Activated CD4-positive, alpha-beta T cell treated with anti-CD3 and anti-CD28 coated beads, Interleukin-2, amount 10 ng/mL, durations not matched to agents 24 days and 14 days (primary cell): Measurements from ENCODE around the gene PPM1H. TPM values are rescaled to one million over a fixed set of nuclear protein-coding genes. Genes with fewer than 3 reads are reported as not detected.

Experiments used
- DNase-seq: peaks from one replicate; pipeline ENCODE4 v3.0.0; 2022
- H3K27ac Mint-ChIP-seq: one replicate; pipeline ENCODE4 v1.8.0; 2022; ENCODE audit warnings: mild to moderate bottlenecking, mixed read lengths
- H3K27me3 Mint-ChIP-seq: one replicate; pipeline ENCODE4 v1.8.0; 2022; ENCODE audit warnings: mixed read lengths
- H3K36me3 Mint-ChIP-seq: one replicate; pipeline ENCODE4 v1.8.0; 2022; ENCODE audit warnings: low read depth, mild to moderate bottlenecking, mixed read lengths
- H3K4me1 Mint-ChIP-seq: one replicate; pipeline ENCODE4 v1.8.0; 2021; ENCODE audit warnings: mixed read lengths
- H3K4me3 Mint-ChIP-seq: one replicate; pipeline ENCODE4 v1.8.0; 2022; ENCODE audit warnings: mild to moderate bottlenecking, moderate library complexity, mixed read lengths
- H3K9me3 Mint-ChIP-seq: one replicate; pipeline ENCODE4 v1.8.0; 2021; ENCODE audit warnings: mixed read lengths
- intact Hi-C: fragments of 100-400 bp; cut with micrococcal nuclease; formaldehyde crosslinking; loops from one replicate; pipeline ENCODE4 v1.15.1; 2023
- total RNA-seq: library from RNA; stranded (reverse); gene quantifications from 2 replicates; pipeline ENCODE4 v1.2.3, GENCODE V29; 2022

Gene PPM1H
- total RNA-seq, 1 donor from 2014 or later, result not detected

GRCh38 chr12:62861586-62861985 is 73.4 kb downstream of the PPM1H start:
- no peaks in the 10 kb centered on the region for H3K36me3 Mint-ChIP-seq
- H3K4me1 Mint-ChIP-seq, result no peaks in the 10 kb centered on the region
- no peak overlapping the region for H3K4me3 Mint-ChIP-seq
- H3K27me3 Mint-ChIP-seq, result peaks cover 14% of the 10 kb centered on the region
- intact Hi-C loops, result no loop called here
- DNase-seq, result no peak
- H3K27ac Mint-ChIP-seq, result no peak overlapping the region
- H3K9me3 Mint-ChIP-seq, result no peaks in the 10 kb centered on the region

GRCh38 chr12:62860501-62861411 is 74.2 kb downstream of the PPM1H start:
- no peaks in the 10 kb centered on the region for H3K9me3 Mint-ChIP-seq
- H3K4me1 Mint-ChIP-seq, result no peaks in the 10 kb centered on the region
- no peak overlapping the region for H3K27ac Mint-ChIP-seq
- no peaks in the 10 kb centered on the region for H3K36me3 Mint-ChIP-seq
- intact Hi-C loops, result no loop called here
- H3K4me3 Mint-ChIP-seq, result no peak overlapping the region
- peaks cover 10% of the 10 kb centered on the region for H3K27me3 Mint-ChIP-seq
- no peak for DNase-seq

GRCh38 chr12:62860020-62860419 is 74.9 kb downstream of the PPM1H start:
- Mint-ChIP-seq H3K9me3 (no peaks in the 10 kb centered on the region), H3K4me3 (no peak overlapping the region), H3K27me3 (peaks cover 6% of the 10 kb centered on the region), H3K27ac (no peak overlapping the region), H3K36me3 (no peaks in the 10 kb centered on the region), H3K4me1 (no peaks in the 10 kb centered on the region)
- intact Hi-C loops, result no loop called here
- DNase-seq, result no peak

DNA sequence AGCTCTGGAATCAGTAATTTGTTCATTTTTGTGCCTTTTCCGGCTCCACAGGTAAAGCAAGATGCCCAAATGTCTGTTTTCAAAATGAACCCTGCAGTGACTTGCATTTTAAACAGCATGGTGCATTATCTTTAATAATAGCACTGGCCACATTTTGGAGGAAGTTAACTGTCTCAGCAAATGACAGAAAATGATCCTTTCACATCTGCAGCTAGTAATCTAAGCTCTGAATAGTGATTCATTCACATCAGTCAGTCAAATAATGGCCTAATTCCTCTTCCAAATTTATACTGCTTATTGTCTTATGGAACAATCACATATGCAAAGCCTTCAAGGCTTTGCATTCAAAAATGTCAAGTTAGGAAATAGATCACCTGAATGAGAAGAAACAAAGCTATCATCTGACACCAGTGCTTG is 75.6 kb downstream of the PPM1H start:
- intact Hi-C loops, result no loop called here

GRCh38 chr12:62856454-62856853 is 78.5 kb downstream of the PPM1H start:
- no peak overlapping the region for H3K4me3 Mint-ChIP-seq
- no peaks in the 10 kb centered on the region for H3K4me1 Mint-ChIP-seq
- intact Hi-C loops, result no loop called here

More for the DNA sequence above, 75.6 kb downstream of the PPM1H start:
- H3K9me3 Mint-ChIP-seq, result no peaks in the 10 kb centered on the region
- H3K27me3 Mint-ChIP-seq, result peaks cover 6% of the 10 kb centered on the region
- H3K36me3 Mint-ChIP-seq, result no peaks in the 10 kb centered on the region
- no peak overlapping the region for H3K4me3 Mint-ChIP-seq
- H3K4me1 Mint-ChIP-seq, result no peaks in the 10 kb centered on the region
- H3K27ac Mint-ChIP-seq, result no peak overlapping the region
- DNase-seq, result no peak

DNA sequence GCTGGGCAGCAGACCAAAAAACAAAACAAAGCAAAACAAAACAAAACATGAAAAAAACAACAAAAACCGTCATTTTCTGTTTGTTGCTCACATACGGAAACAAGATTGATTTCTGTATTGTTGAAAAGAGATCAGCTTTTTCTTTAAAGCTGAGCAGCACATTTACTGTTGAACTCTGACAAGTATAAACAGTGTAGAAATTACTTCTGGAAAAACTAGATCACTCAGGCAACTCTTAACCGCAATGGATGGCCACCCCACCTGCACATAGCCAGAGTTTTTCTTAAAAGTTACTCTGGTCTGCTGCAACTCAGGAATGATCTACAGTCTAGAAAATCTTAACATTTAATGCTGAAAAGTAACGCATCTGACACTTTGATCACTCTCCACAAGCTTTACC is 80.9 kb downstream of the PPM1H start:
- intact Hi-C loops, result no loop called here
- no peaks in the 10 kb centered on the region for H3K4me1 Mint-ChIP-seq
- no peaks in the 10 kb centered on the region for H3K9me3 Mint-ChIP-seq

More at GRCh38 chr12:62856454-62856853, 78.5 kb downstream of the PPM1H start:
- Mint-ChIP-seq H3K36me3 (no peaks in the 10 kb centered on the region), H3K27me3 (peaks cover 10% of the 10 kb centered on the region), H3K27ac (no peak overlapping the region), H3K9me3 (no peaks in the 10 kb centered on the region)
- DNase-seq, result no peak

DNA sequence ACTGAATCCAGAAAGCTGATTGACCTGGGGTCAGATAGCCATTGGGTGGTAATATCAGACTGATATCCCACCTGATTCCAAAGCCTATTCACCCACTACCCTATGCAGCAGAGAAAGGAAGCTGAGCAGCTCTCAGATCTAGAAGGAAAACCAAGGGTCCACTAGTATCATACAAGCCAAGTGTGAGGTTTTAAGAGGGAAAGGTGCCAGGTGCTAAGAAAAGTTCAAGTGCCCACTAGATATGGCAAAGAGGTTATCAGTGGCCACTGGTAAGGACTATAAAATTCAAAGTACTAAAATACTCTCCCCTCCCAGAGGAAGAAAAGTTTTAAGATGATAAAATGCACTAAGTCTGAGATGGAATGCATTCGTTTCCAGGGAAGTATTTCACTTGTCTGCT is 85.6 kb downstream of the PPM1H start:
- no peak overlapping the region for H3K27ac Mint-ChIP-seq
- no peak for DNase-seq
- H3K27me3 Mint-ChIP-seq, result peaks cover 8% of the 10 kb centered on the region
- intact Hi-C loops, result no loop called here
- no peaks in the 10 kb centered on the region for H3K9me3 Mint-ChIP-seq
- no peak overlapping the region for H3K4me3 Mint-ChIP-seq
- no peaks in the 10 kb centered on the region for H3K4me1 Mint-ChIP-seq
- H3K36me3 Mint-ChIP-seq, result no peaks in the 10 kb centered on the region

More for the DNA sequence above, 80.9 kb downstream of the PPM1H start:
- Mint-ChIP-seq H3K27me3 (peaks cover 11% of the 10 kb centered on the region), H3K27ac (no peak overlapping the region), H3K36me3 (no peaks in the 10 kb centered on the region), H3K4me3 (no peak overlapping the region)
- DNase-seq, result no peak

DNA sequence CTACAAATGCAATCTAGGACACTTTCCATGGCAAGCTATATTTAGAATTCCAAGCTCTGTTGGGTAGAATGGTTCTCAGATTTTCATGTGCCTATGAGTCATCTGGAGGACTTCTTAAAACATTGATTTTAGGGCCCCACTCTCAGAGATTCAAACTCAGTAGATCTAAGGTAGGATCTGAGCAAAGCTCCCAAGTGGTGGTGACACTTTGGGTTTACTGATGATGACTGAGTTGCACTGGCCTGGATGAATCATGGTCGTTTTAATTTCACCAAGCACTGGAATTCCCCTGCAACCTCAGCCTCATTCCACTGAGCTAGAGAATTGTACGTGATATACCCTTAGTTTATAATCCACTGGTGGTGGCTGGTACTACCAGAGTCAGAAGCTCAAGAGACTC is 86.5 kb downstream of the PPM1H start:
- H3K4me3 Mint-ChIP-seq, result no peak overlapping the region
- no peak for DNase-seq

DNA sequence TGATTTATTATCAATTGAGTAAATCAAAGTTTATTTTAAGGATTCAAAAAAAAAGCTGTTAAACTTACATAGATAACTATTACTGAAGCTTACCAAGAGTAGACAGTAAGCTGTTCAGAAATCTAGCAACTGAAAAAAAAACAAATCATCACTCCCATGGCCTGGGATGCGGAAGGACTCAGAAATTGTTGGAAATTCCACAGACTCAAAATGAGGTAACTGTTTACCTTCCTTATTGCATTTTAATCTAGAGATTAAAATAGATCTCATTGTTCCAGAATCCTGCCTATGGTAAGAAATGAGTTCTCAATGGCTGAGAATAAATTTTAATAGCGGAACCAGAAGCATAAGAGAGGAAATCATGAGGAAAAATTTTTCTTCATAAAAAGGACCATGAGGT is 87.2 kb downstream of the PPM1H start:
- DNase-seq, result no peak
- no peaks in the 10 kb centered on the region for H3K9me3 Mint-ChIP-seq
- no peak overlapping the region for H3K27ac Mint-ChIP-seq
- intact Hi-C loops, result no loop called here
- H3K4me1 Mint-ChIP-seq, result no peaks in the 10 kb centered on the region
- no peak overlapping the region for H3K4me3 Mint-ChIP-seq
- no peaks in the 10 kb centered on the region for H3K36me3 Mint-ChIP-seq
- peaks cover 4% of the 10 kb centered on the region for H3K27me3 Mint-ChIP-seq

More for the DNA sequence above, 86.5 kb downstream of the PPM1H start:
- H3K4me1 Mint-ChIP-seq, result no peaks in the 10 kb centered on the region
- peaks cover 4% of the 10 kb centered on the region for H3K27me3 Mint-ChIP-seq
- no peaks in the 10 kb centered on the region for H3K36me3 Mint-ChIP-seq
- intact Hi-C loops, result no loop called here
- no peak overlapping the region for H3K27ac Mint-ChIP-seq
- H3K9me3 Mint-ChIP-seq, result no peaks in the 10 kb centered on the region

- no peaks in the 10 kb centered on the region for H3K4me1 Mint-ChIP-seq
- H3K36me3 Mint-ChIP-seq, result no peaks in the 10 kb centered on the region
- no peak overlapping the region for H3K4me3 Mint-ChIP-seq
- DNase-seq, result no peak
- H3K9me3 Mint-ChIP-seq, result no peaks in the 10 kb centered on the region
- intact Hi-C loops, result no loop called here
- no peak overlapping the region for H3K27ac Mint-ChIP-seq
- peaks cover 4% of the 10 kb centered on the region for H3K27me3 Mint-ChIP-seq
Observed at GRCh38 chr12:62846491-62846890, 88.5 kb downstream of the PPM1H start.

DNA sequence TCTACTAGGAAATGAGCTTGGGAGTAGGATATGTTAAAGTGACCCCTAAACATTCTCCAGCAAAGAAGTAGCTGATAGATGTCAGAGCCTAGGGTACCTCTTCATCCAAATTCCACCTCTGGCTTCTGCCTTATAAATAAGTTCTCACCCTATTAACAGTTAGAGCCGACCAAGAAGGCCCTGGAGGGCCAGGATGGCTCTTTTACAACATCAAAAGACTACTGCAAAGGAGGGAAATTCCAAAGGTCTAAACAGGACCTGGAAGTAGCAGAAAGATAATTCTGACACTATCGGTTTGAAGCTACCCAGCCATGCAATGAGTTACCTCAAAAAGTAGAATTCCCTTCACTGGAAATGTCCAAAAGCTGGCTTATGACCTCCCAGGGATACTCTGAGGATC is 90.0 kb downstream of the PPM1H start:
- H3K4me3 Mint-ChIP-seq, result no peak overlapping the region
- H3K4me1 Mint-ChIP-seq, result no peaks in the 10 kb centered on the region
- peaks cover 5% of the 10 kb centered on the region for H3K27me3 Mint-ChIP-seq
- DNase-seq, result no peak
- H3K27ac Mint-ChIP-seq, result no peak overlapping the region
- H3K36me3 Mint-ChIP-seq, result no peaks in the 10 kb centered on the region
- intact Hi-C loops, result no loop called here
- H3K9me3 Mint-ChIP-seq, result no peaks in the 10 kb centered on the region

DNA sequence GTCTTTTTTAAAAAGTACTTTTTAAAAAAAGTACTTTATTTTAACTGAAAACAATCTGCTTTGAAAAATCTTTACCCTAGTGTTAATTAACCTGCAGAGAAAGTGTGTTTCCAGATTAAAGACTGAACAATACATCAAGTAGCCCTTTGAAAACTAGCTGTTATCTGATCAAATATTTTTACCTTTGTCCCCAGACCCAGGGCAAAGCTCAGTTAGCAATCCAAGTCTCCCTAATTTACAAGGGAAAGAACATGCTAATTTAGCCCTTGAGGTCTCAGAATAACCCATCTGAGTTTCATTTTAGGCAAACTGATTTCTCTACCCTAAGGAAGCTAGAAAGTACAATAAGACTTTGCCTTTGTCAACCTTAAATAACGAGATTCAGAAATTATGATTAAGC is 91.2 kb downstream of the PPM1H start:
- Mint-ChIP-seq H3K4me1 (no peaks in the 10 kb centered on the region), H3K4me3 (no peak overlapping the region), H3K27ac (no peak overlapping the region), H3K27me3 (peaks cover 5% of the 10 kb centered on the region), H3K36me3 (no peaks in the 10 kb centered on the region), H3K9me3 (no peaks in the 10 kb centered on the region)
- DNase-seq, result no peak
- intact Hi-C loops, result no loop called here

DNA sequence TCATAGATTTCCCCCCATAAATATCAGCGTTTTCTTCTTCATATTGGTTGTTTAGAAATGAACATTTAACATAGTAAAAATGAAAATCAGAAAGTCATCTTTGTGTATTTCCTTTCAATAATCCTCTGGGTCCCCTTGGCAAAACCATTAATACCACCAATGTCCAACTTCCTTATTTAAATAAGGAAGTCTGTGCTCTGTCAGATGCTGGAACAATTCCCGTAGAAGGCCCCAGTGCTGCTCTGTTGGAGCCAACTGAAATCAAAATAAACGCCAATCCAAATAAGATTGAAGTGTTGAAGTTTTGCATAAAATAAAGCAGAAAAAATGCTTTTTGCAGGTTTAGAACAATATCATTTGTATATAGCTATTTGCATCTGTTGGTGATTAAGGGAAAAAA is 93.1 kb downstream of the PPM1H start:
- Mint-ChIP-seq H3K9me3 (no peaks in the 10 kb centered on the region), H3K27me3 (peaks cover 10% of the 10 kb centered on the region), H3K4me1 (no peaks in the 10 kb centered on the region), H3K27ac (no peak overlapping the region), H3K36me3 (no peaks in the 10 kb centered on the region), H3K4me3 (no peak overlapping the region)
- DNase-seq, result no peak
- intact Hi-C loops, result no loop called here

GRCh38 chr12:62840806-62841205 is 94.1 kb downstream of the PPM1H start:
- Mint-ChIP-seq H3K27me3 (peaks cover 10% of the 10 kb centered on the region), H3K9me3 (no peaks in the 10 kb centered on the region), H3K36me3 (no peaks in the 10 kb centered on the region), H3K4me3 (no peak overlapping the region), H3K27ac (no peak overlapping the region), H3K4me1 (no peaks in the 10 kb centered on the region)
- no peak for DNase-seq
- intact Hi-C loops, result no loop called here
